H1 (cell line): ENCODE measurements around the gene HK1. TPM values are rescaled to one million over a fixed set of nuclear protein-coding genes. Genes with fewer than 3 reads are reported as not detected.

Source experiments
- BCL11A ChIP-seq, 2 experiments: IDR thresholded peaks; one replicate each; pipeline ENCODE4 v1.6.1; 2011; ENCODE audit warnings: low read depth in 2 of 2, low read length in 2 of 2, mild to moderate bottlenecking in 2 of 2
- EZH2 ChIP-seq: fragments of 200-600 bp; sonication (generic); IDR thresholded peaks from 2 replicates; pipeline ENCODE4 v1.7.1; 2012; ENCODE audit warnings: low read depth, mild to moderate bottlenecking, moderate library complexity, low read length, inconsistent platforms; ENCODE audit not compliant: severe bottlenecking
- POU5F1 ChIP-seq: IDR thresholded peaks from 2 replicates; pipeline ENCODE4 v1.6.1; 2011; ENCODE audit warnings: low read depth, mild to moderate bottlenecking, low read length, moderate library complexity
- SIN3A ChIP-seq, 2 experiments: IDR thresholded peaks in 1 of 2; conservative IDR thresholded peaks in 1 of 2; 2 replicates each; pipeline ENCODE4 v1.6.1; 2011 to 2012; ENCODE audit warnings: low read length in 2 of 2, improper control_type of control experiment in 1 of 2, low read depth in 1 of 2, mild to moderate bottlenecking in 1 of 2
- TBP ChIP-seq: IDR thresholded peaks from 2 replicates; pipeline ENCODE4 v1.6.1; 2011; ENCODE audit warnings: low read depth, low read length, improper control_type of control experiment
- polyA plus RNA-seq, 7 experiments: library from polyadenylated mRNA; depleted of rRNA in 3 of 7; stranded (reverse) in 5 of 7; unstranded in 2 of 7; fragments of >200 nt in 5 of 7; fragments of 200-250 nt in 2 of 7; gene quantifications; 1 replicate in 5 of 7; 2 replicates in 1 of 7; 4 replicates in 1 of 7; pipeline versions ENCODE4 v1.2.1 to v1.2.3, GENCODE V29; 2011 to 2013; ENCODE audit warnings: missing spikeins in 2 of 7, mixed read lengths in 2 of 7
- total RNA-seq: library from RNA; stranded (reverse); fragmentation: NEBNext Ultra II Directional; extraction: Animal tissue kit (Norgen Biotek cat#: 25700); gene quantifications from 2 replicates; pipeline ENCODE4 v1.2.1, GENCODE V29; 2021

HK1 gene
- total and polyA plus RNA-seq, 2 of the 8 experiments (the other 6 are each of a cell fraction or from before 2014, with no cell fraction given): 55.8 to 247 TPM

DNA sequence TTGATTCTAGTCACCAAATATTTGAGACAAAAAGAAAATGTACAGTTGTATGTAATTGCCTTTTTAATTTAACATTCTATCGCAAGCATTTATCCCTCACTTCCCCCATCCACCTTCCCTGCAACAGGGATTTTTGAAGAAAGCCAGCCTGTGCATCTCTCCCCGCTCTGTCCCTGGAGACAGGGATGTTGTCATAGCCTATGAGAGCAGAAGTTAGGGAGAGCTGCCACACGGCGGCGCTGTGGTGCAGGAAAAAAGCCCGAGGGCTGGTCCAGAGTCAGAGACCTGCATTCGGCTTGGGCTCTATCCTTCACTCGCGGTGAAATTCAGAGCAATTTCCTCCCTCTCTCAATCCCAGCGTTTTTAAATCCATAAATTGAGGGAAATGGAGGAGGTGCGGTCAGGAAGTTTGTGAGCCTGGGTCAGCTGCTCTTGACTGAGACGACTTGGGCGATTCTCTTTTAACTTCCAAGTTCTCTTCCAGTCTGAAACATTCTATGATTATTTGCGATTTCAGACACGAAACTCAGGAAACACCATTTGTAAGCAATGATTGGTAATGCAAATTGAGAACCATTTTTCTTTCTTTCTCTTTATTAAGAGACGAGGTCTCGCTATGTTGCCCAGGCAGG lies 40.7 kb upstream of the HK1 start (continued):
- TF ChIP-seq BCL11A (IDR thresholded peaks at IDR 0.05; ENCODE audit: low read depth in 2 of 2, low read length in 2 of 2) (no peak), POU5F1 (no peak), EZH2 (no peak), SIN3A (conservative IDR thresholded peaks at IDR 0.05 in 1 of 2, IDR thresholded peaks at IDR 0.05 in 1 of 2; ENCODE audit: low read depth in 1 of 2, low read length in 2 of 2) (0 out of 4 replicates have a peak, but pooled peaks of 1 of the 2 experiments have one; percentile 59), TBP (no peak)
